SHP77 (cell line): Measurements from ENCODE around the gene UPF1.

Source experiments
- DNase-seq, 2 experiments: peaks; one replicate each; lab custom pipeline; 2025; lab: John Stamatoyannopoulos, UW

Gene UPF1

GRCh38 chr19:18875726-18876125 is 44.0 kb downstream of the UPF1 start:
- no peak for DNase-seq

DNA sequence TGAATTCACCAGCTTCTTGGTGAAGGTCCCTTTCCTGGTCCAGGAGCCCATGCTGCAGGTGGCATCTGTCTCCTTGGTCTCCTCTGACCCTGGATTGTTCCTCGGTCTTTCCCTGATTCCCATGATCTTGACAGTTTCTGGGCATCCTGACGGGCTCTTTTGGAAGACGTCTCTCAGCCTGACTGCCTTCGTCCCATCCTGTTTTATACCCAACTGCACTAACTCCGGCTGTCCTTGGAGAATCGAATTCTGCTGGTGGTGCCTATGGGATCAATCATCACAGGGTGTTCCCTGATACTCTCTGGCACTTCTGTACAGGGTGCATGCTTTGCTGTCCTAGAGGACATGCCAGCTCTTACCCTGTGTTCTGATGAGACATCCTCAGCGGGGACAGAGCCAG is 45.1 kb downstream of the UPF1 start:
- no peak for DNase-seq

DNA sequence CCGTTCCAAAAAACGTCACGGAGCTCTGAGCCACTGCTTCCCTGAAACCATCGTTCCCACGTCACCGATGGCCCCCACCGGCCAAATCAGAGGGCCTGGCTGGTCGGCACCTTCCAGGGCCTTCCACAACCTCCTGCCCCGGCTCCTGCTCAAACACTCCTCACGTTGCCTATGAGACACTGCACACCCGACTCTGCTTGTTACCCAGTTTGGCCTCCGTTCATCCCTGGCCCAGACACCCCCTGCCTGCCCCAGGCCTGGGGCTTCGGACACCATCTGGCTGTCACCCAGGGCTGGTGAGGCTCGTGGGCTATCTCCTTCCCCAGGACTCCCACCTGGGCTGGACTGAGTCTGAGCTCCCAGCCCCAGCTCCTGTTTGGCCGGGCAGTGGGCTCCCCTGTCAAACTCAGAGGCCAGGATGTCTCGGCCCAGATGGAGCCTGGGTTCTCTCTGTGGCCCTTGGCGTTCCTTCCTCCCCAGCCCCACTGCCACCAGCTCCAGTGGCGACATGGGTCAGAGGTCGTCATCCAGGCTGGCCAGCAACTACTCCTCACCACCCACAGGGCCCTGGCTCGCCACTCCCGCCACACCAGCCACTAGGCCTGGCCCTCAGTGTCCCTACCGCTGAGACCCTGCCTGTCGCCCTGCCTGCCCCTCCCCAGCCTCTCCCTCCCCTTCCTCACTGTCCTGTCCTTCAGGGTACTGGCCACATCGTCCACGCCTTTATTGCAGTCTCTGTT is 46.5 kb downstream of the UPF1 start:
- no peak for DNase-seq

DNA sequence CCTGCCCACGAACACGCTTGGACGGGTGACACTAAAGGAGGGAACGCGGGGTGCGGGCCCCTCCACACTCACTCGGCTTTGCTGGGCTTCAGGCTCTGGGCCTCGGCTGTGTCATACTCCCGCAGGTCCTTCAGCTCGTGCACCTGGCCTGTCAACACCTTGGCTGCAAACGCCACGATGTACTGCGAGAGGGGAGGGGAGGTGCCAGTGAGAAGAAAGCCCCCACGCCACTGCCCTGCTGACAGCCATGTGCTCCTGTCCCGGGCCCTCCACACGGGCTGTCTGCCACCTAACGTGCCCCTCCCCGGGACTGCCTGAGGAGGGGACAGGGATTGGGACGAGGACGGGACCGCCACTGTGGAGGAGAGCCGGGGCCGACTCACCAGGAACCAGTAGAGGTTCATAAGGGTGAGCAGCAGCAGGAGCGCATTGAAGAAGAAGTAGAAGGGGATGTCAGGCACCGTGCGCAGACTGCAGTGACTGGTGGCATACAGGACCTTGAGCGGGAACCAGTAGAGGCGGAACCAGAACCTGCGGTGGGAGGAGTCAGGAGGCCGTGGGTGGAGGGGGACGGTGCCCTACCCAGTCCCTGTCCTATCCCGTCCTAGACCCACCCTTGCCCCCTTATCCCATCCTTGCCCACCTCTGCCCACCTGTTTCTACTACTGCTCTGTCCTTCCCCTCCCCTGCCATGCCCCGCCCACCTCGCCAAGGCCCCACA is 47.3 kb downstream of the UPF1 start:
- DNase-seq = no peak

GRCh38 chr19:18879579-18880373 is 48.0 kb downstream of the UPF1 start:
- DNase-seq = no peak

GRCh38 chr19:18881491-18881890 is 49.7 kb downstream of the UPF1 start:
- no peak for DNase-seq

- no peak for DNase-seq
Observed at GRCh38 chr19:18883526-18884304, 52.0 kb downstream of the UPF1 start.

- DNase-seq = no peak
Observed at GRCh38 chr19:18886972-18887371, 55.2 kb downstream of the UPF1 start.

DNA sequence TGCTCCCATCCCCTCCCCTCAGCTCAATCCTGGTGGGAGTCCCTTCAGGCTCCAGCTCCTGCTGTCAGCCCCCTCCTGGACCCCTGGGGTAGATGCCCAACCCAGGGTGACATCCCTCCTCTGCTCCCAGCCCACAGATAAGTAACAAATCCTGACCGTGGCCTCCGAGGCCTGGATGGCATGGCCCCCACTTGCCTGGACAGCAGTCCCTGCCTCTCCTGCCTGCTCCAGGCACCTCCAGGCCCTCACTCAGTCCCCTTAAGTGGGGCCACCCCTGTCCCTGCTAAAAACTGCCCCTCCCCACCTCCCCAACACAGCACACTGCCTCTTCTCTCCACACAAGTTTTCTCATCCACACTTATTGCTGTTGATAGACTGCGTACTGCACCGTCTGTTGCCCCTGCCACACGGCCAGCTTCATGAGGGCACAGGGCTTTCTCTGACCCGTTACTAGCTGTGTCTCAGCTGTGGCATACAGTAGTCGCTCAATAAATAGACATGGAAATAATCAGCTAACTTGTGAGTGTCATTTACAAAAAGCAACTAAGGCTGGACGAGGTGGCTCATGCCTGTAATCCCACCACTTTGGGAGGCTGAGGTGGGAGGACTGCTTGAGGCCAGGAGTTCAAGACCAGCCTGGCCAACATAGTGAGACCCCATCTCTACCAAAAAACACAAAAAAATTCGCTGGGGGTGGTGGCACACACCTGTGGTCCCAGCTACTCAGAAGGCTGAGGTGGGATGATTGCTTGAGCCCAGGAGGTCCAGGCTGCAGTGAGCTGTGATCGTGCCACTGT is 58.4 kb downstream of the UPF1 start:
- no peak for DNase-seq

DNA sequence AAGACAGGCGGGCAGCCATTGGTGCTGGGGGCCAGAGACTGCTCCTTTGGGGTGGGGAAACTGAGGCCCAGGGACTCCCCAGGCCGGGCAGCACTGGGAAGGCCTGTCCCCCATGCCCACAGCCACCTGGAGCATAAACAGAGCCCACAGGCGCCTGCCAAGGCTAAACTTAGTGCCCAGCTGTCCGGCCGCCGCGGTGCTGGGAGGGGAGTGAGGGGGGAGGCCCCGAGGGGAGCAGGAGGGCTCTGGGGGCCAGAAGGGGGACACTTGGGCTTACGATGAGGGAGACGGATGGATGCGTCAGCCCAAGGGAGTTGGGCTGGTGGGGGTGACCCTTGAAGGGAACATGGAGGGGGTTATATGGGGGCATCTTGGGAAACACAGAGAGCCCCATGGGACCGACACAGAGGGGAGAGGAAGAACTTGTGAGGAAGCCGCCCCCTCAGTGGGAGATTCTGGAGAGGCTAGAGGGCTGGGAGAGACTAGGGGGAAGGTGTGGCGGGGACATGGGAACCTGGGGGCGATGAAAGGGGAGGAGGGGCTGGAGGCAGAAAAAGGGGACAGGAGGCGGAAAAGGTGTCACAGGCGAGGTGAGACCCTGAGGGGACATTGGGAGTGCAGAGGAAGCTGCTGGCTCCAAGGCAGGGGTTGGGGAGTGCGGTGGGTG is 62.0 kb downstream of the UPF1 start:
- no peak for DNase-seq

GRCh38 chr19:18894254-18895037 is 62.7 kb downstream of the UPF1 start:
- DNase-seq = no peak

DNA sequence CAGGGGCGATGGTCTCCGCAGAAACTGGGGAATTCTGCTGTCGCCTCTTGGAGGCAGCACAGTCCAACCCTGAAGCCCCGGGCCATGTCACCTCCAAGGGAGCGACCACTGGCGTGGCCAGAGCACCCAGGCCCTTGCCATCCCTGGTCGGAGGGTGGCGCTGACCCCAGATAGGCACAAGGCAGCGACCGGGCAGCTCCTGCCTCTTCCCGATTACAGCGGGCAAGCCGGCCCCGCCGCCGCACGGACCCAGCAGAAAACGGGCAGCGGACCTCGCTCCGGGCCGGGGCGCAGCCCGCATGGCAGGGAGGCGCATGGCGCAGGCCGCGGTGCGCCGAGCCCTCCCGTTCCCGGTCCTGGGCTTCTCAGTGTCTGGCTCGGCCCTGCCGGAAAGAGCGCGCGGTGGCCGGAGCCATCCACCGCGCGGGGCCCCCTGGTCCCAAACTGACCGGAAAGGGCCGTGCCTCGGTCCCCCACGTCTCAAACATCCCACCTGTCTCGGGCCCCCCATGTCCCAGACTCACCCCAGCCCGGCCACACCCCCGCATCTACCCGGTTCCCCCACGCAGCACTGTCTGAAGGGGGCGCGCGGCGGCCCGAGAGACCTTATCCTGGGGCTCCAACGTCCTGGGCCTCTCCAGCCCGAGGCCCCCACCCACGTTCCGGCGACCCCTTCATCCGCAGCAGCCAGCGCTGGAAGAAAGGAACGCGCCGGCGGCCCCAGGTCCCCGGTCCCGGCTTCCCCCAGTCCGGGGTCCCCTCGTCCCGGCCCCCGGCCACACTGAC is 63.5 kb downstream of the UPF1 start:
- DNase-seq = no peak

DNA sequence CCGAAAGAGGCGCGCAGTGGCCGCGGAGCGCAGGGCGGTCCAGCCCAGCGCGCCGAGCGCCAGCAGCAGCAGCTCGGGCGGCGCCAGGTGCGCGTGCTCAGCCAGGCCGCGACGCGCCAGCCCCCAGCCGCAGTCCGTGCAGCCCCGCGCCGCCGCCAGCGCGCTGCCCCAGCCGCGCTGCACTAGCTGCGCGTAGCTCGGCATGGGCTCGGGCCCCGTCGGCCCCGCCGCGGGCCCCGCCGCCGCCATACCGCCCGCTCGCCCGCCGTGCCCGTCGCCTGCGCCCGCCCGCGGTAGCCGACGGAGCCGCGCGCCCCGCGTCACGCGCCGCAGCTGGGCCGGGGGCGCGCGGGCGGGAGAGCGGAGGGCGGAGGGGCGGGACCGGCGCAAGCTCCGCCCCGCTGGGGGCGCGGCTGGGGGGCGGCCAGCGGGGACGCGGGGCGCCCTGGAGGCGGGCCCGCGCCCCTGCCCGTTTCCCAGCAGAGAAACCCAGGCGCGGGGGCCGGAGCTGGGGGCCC is 64.1 kb downstream of the UPF1 start, which contains the start of gene CERS1:
CERS1 (minus strand) TSS at position 335 of the 518 bp plus-strand sequence; CDS start at position 249, 86 bp downstream.
- no peak for DNase-seq

GRCh38 chr19:18896421-18896841 is 64.7 kb downstream of the UPF1 start:
- DNase-seq = no peak

DNA sequence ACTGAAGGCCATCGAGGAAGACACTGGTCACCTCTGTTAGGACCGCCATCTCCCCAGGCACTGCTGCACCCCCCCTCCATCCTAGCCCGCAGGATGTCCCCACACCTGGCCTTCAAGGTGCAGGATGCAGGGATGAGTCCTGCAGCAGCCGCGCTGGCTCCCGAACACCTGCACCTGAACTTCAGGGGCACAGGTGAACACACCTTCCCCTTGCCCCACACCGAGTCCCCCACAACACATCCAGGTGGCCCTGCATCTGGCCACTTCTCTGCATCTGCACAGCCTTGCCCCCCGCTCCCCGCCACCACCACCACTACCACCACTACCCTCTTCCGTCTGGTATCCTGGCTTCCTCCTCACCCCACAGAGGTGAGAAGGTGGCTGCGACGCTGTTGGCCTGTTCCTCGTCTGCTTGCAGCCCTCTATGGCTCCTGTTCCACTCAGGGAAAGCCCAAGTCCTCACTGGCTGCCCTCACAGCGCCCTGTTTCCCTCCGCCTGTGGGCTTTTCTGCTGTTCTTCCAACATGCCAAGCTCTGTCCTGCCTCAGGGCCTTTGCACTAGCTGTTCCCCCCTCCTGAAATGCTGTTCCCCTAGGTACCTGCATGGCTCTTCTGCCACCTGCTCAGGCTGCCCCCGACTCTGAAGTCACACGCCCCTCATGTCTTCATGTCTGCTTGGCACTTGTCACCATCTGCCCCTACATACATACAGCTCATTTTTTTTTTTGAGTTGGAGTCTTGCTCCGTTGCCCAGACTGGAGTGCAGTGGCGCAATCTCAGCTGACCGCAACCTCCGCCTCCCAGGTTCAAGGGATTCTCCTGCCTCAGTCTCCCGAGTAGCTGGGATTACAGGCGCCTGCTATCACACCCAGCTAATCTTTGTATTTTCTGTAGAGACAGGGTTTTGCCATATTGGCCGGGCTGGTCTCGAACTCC is 65.6 kb downstream of the UPF1 start:
- DNase-seq = no peak

DNA sequence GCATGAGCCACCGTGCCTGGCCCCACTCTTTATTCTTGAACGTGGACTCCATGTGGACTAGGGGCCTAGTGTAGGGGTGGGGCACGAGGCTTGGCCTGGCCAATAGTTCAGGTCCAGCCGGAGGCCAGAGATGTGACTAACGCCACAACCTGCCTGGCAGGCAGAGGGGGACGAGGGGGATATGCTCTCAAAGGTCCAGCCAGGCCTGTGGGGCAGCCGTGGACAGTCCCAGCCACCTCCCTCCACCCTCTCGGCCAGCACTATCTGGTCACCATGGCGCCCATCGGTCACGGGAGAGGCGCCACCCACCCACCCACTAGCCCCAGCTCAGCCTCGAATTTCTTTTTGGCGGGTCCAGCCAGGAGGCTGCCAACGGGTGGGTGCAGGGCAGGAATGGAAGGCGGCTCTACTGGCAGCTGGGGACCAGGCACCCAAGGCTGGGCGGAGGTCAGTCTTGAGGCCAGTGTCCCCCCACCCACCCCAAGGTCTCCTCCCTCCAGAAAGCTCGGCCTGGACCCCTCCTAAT is 66.4 kb downstream of the UPF1 start:
- no peak for DNase-seq
